SK-N-SH (cell line): ENCODE results near the gene RALY. TPM values are rescaled to one million over a fixed set of nuclear protein-coding genes. Genes with fewer than 3 reads are reported as not detected.

ENCODE experiments used
- CTCF ChIA-PET: fragments of 300-600, 350-600 bp; formaldehyde crosslinking; extraction: SDS; loops from one replicate; lab custom pipeline; 2021; lab: Yijun Ruan, JAX
- POLR2A ChIA-PET: fragments of 350-600 bp; sonication (Branson Sonifier 250); formaldehyde crosslinking; extraction: SDS; loops from one replicate; lab custom pipeline; 2020; ENCODE audit warnings: antibody characterized with exemption, inconsistent platforms; lab: Yijun Ruan, JAX
- DNase-seq: peaks from one replicate; pipeline ENCODE4 v3.0.0; 2012
- H2AFZ ChIP-seq: fragments of 200-600 bp; sonication (generic); 2 replicates; pipeline ENCODE4 v1.8.1; 2016; ENCODE audit warnings: antibody characterized with exemption, mild to moderate bottlenecking, low read depth
- H3F3A ChIP-seq: fragments of 200-600 bp; sonication (generic); replicated peaks from 2 replicates; pipeline ENCODE3; 2016; ENCODE audit warnings: antibody characterized with exemption, mild to moderate bottlenecking; ENCODE audit not compliant: insufficient read depth
- H3K27ac ChIP-seq, 2 experiments: fragments of 200-500 bp in 1 of 2; fragments of 200-600 bp in 1 of 2; sonication (Bioruptor generic) in 1 of 2; sonication (generic), shearing (Covaris generic) in 1 of 2; 2 replicates each; pipeline versions ENCODE4 v1.5.1 to v1.6.1; 2014 to 2016; ENCODE audit warnings: low read depth in 2 of 2, inconsistent platforms in 1 of 2, low read length in 1 of 2, mild to moderate bottlenecking in 1 of 2, mixed read lengths in 1 of 2
- H3K27me3 ChIP-seq: fragments of 200-600 bp; sonication (generic), shearing (Covaris generic); 2 replicates; pipeline ENCODE4 v1.6.1; 2016; ENCODE audit warnings: mixed run types; ENCODE audit not compliant: insufficient read depth
- H3K36me3 ChIP-seq, 2 experiments: fragments of 200-500 bp in 1 of 2; fragments of 200-600 bp in 1 of 2; sonication (Bioruptor generic) in 1 of 2; sonication (generic) in 1 of 2; replicated peaks in 1 of 2; 2 replicates each; pipeline versions ENCODE3 to v1.5.1; 2014 to 2016; ENCODE audit warnings: low read length in 1 of 2, mild to moderate bottlenecking in 1 of 2; ENCODE audit not compliant: insufficient read depth in 2 of 2, control insufficient read depth in 1 of 2
- H3K4me1 ChIP-seq, 2 experiments: fragments of 200-500 bp in 1 of 2; fragments of 200-600 bp in 1 of 2; sonication (Bioruptor generic) in 1 of 2; sonication (generic), shearing (Covaris generic) in 1 of 2; 2 replicates each; pipeline versions ENCODE4 v1.5.1 to v1.6.1; 2014 to 2016; ENCODE audit warnings: low read depth in 1 of 2, low read length in 1 of 2, mixed run types in 1 of 2; ENCODE audit not compliant: insufficient read depth in 2 of 2, control insufficient read depth in 1 of 2
- H3K4me2 ChIP-seq: fragments of 200-600 bp; sonication (generic), shearing (Covaris generic); 2 replicates; pipeline ENCODE4 v1.6.1; 2017; ENCODE audit warnings: mixed run types
- H3K4me3 ChIP-seq, 2 experiments: fragments of 200-500 bp in 1 of 2; fragments of 200-600 bp in 1 of 2; sonication (Bioruptor generic) in 1 of 2; sonication (generic), shearing (Covaris generic) in 1 of 2; 2 replicates each; pipeline versions ENCODE4 v1.5.1 to v1.8.1; 2014 to 2016; ENCODE audit warnings: low read depth in 2 of 2, inconsistent platforms in 1 of 2, low read length in 1 of 2, mild to moderate bottlenecking in 1 of 2, mixed read lengths in 1 of 2, moderate library complexity in 1 of 2
- H3K79me2 ChIP-seq: fragments of 200-600 bp; sonication (generic); 2 replicates; pipeline ENCODE4 v1.8.1; 2017; ENCODE audit warnings: mild to moderate bottlenecking; ENCODE audit not compliant: insufficient read depth
- H3K9ac ChIP-seq: fragments of 200-600 bp; sonication (generic); 2 replicates; pipeline ENCODE4 v1.6.1; 2017; ENCODE audit warnings: mixed run types
- H3K9me2 ChIP-seq: fragments of 200-600 bp; sonication (generic); 2 replicates; pipeline ENCODE4 v1.6.1; 2017; ENCODE audit warnings: mixed run types
- H3K9me3 ChIP-seq: fragments of 200-600 bp; sonication (generic); 2 replicates; pipeline ENCODE4 v1.6.1; 2017; ENCODE audit warnings: mixed run types, mild to moderate bottlenecking, moderate library complexity
- H4K20me1 ChIP-seq: fragments of 200-600 bp; sonication (generic); 2 replicates; pipeline ENCODE4 v1.6.1; 2017; ENCODE audit warnings: mild to moderate bottlenecking, mixed run types; ENCODE audit not compliant: insufficient read depth
- CHD2 ChIP-seq: fragments of 150-350 bp; IDR thresholded peaks from 2 replicates; pipeline ENCODE4 v1.6.1; 2018; ENCODE audit warnings: low read length; ENCODE audit not compliant: partially characterized antibody
- ELF1 ChIP-seq: IDR thresholded peaks from 2 replicates; pipeline ENCODE4 v1.4.0; 2012
- EP300 ChIP-seq, 2 experiments: IDR thresholded peaks; 2 replicates each; pipeline versions ENCODE4 v1.4.0 to v1.6.1; 2012; ENCODE audit warnings: borderline replicate concordance in 1 of 2, low read depth in 1 of 2, low read length in 1 of 2
- EZH2phosphoT487 ChIP-seq: fragments of 200-600 bp; sonication (generic); IDR thresholded peaks from 2 replicates; pipeline ENCODE4 v1.6.1; 2017; ENCODE audit warnings: low read depth, mixed run types, mild to moderate bottlenecking, antibody characterized with exemption, moderate library complexity, borderline replicate concordance
- FOSL2 ChIP-seq: IDR thresholded peaks from 2 replicates; pipeline ENCODE4 v1.4.0; 2012; ENCODE audit warnings: low read depth, mild to moderate bottlenecking, moderate library complexity, borderline replicate concordance
- FOXM1 ChIP-seq: IDR thresholded peaks from 2 replicates; pipeline ENCODE4 v1.4.0; 2012; ENCODE audit warnings: low read depth, mild to moderate bottlenecking
- GABPA ChIP-seq: IDR thresholded peaks from 2 replicates; pipeline ENCODE4 v1.4.0; 2012; ENCODE audit warnings: low read depth, mild to moderate bottlenecking
- GATA2 ChIP-seq: sonication (generic); formaldehyde crosslinking; IDR thresholded peaks from 2 replicates; pipeline ENCODE4 v1.5.0; 2020; ENCODE audit warnings: mild to moderate bottlenecking, missing genetic modification reagents
- JUND ChIP-seq: IDR thresholded peaks from 2 replicates; pipeline ENCODE4 v1.4.0; 2012
- MAX ChIP-seq: IDR thresholded peaks from 2 replicates; pipeline ENCODE4 v1.4.0; 2012; ENCODE audit warnings: low read depth
- MXI1 ChIP-seq: IDR thresholded peaks from 2 replicates; pipeline ENCODE4 v1.6.1; 2012; ENCODE audit warnings: mild to moderate bottlenecking, low read depth, low read length, improper control_type of control experiment
- NFIC ChIP-seq: IDR thresholded peaks from 2 replicates; pipeline ENCODE4 v1.4.0; 2012; ENCODE audit warnings: borderline replicate concordance
- NRF1 ChIP-seq: IDR thresholded peaks from 2 replicates; pipeline ENCODE4 v1.6.1; 2012; ENCODE audit warnings: low read depth, mild to moderate bottlenecking, low read length
- POLR2AphosphoS5 ChIP-seq: IDR thresholded peaks from 2 replicates; pipeline ENCODE4 v1.6.1; 2012; ENCODE audit warnings: low read depth, low read length
- RAD21 ChIP-seq: IDR thresholded peaks from 2 replicates; pipeline ENCODE4 v1.6.1; 2012; ENCODE audit warnings: mild to moderate bottlenecking, low read length
- RCOR1 ChIP-seq: fragments of 150-350 bp; IDR thresholded peaks from 2 replicates; pipeline ENCODE4 v1.6.1; 2017; ENCODE audit warnings: antibody characterized with exemption, low read length
- REST ChIP-seq: IDR thresholded peaks from 2 replicates; pipeline ENCODE4 v1.6.1; 2012; ENCODE audit warnings: mild to moderate bottlenecking, low read depth, low read length, moderate library complexity
- RFX5 ChIP-seq: IDR thresholded peaks from 2 replicates; pipeline ENCODE4 v1.6.1; 2012; ENCODE audit warnings: mild to moderate bottlenecking, improper control_type of control experiment, low read length
- RXRA ChIP-seq: IDR thresholded peaks from 2 replicates; pipeline ENCODE4 v1.4.0; 2012; ENCODE audit warnings: low read depth, mild to moderate bottlenecking, borderline replicate concordance
- SIN3A ChIP-seq: IDR thresholded peaks from 2 replicates; pipeline ENCODE4 v1.6.1; 2012; ENCODE audit warnings: low read depth, mild to moderate bottlenecking, low read length, moderate library complexity, borderline replicate concordance
- SMC3 ChIP-seq: IDR thresholded peaks from 2 replicates; pipeline ENCODE4 v1.6.1; 2012; ENCODE audit warnings: low read depth, low read length, improper control_type of control experiment
- TEAD4 ChIP-seq: IDR thresholded peaks from 2 replicates; pipeline ENCODE4 v1.4.0; 2012; ENCODE audit warnings: mild to moderate bottlenecking, borderline replicate concordance; ENCODE audit not compliant: insufficient read depth
- YY1 ChIP-seq: IDR thresholded peaks from 2 replicates; pipeline ENCODE4 v1.4.0; 2012; ENCODE audit warnings: low read depth, mild to moderate bottlenecking
- WGBS: methylation state at CpG from one replicate; pipeline ENCODE4 v1.1.6; 2017; ENCODE audit warnings: low lambda C conversion rate; 5-methylcytosine and 5-hydroxymethylcytosine counted together
- polyA plus RNA-seq, 3 experiments: library from polyadenylated mRNA; depleted of rRNA; stranded (reverse); fragments of >200 nt; gene quantifications; 2 replicates each; pipeline ENCODE4 v1.2.3, GENCODE V29; 2012
- TF ChIP-seq, protein P1 (sequence below): IDR thresholded peaks from 2 replicates; pipeline ENCODE4 v1.4.0; 2012; ENCODE audit warnings: low read depth, borderline replicate concordance
- TF ChIP-seq, protein P2 (sequence below): fragments of 150-350 bp; IDR thresholded peaks from 2 replicates; pipeline ENCODE4 v1.6.1; 2017; ENCODE audit warnings: antibody characterized with exemption, low read length, low read depth, borderline replicate concordance
- TF ChIP-seq, protein P3 (sequence below): fragments of 150-350 bp; IDR thresholded peaks from 2 replicates; pipeline ENCODE4 v1.6.1; 2016; ENCODE audit warnings: mild to moderate bottlenecking, low read depth, low read length

RALY gene
- polyA plus RNA-seq, 1 of the 3 experiments (the other 2 are of a cell fraction), result 130 TPM

DNA sequence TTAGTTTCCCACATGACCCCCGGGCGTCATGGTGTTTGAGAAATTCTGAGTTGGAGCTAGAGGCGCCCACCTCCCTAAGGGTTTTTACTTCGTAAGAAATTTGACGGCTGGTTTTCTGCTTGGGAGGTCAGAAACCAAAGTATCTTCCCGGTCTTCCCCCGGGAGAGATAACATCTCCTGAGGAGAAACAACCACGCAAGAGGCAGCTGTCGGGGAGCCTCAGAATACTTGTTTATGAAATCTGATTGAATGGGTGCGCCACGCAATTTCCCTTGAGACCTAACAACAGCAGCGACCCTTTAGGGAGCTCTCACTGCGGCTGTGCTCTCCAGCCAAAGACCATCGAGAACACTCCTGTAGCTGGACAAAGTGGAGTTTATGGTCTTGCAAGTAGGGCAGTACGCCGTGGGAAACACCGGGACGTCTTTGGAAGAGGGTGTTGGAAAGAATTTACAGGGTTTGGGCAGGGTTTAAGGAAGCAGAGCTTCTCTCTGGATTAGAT, 118.9 kb downstream of the RALY start:
- Histone ChIP-seq H3K27me3 (no peaks in the 10 kb centered on the region), H3K4me2 (peak overlapping the region; percentile 95), H3K9me2 (no peaks in the 10 kb centered on the region), H3K36me3 (peaks cover 14 to 18% of the 10 kb centered on the region in 2 experiments), H3K4me1 (peaks cover 7 to 21% of the 10 kb centered on the region in 2 experiments; a peak in 3 of 4 replicates), H3K9ac (peak overlapping the region; percentile 99), H2AFZ (peak overlapping the region; percentile 100), H3K27ac (peak overlapping the region; percentile 92 to 97), H3K9me3 (no peaks in the 10 kb centered on the region), H4K20me1 (peaks cover 38% of the 10 kb centered on the region), H3K4me3 (peak overlapping the region; percentile 87 to 88), H3F3A (peaks cover 10% of the 10 kb centered on the region), H3K79me2 (peaks cover 44% of the 10 kb centered on the region)
- peak; percentile 60 for DNase-seq
- POLR2A ChIA-PET, result interaction anchor here (0.7 to 2.0 kb wide), 11 partner anchors 11 to 240 kb away, joined by 3 to 7 read pairs (median 4); no protein-coding TSS in a partner anchor
- TF ChIP-seq POLR2AphosphoS5 (no peak), NRF1 (no peak), CHD2 (no peak), EZH2phosphoT487 (no peak), YY1 (no peak), MAX (no peak), REST (no peak), NFIC (no peak), RFX5 (0 out of 2 replicates have a peak, but pooled peaks have one; percentile 2), EP300 (IDR thresholded peaks at IDR 0.05; ENCODE audit: borderline replicate concordance in 1 of 2, low read depth in 1 of 2, low read length in 1 of 2) (no peak), RAD21 (no peak), SMC3 (no peak), RXRA (no peak), JUND (no peak), ELF1 (no peak; the same call in 1 of the 2 replicates), MXI1 (no peak), GATA2 (CRISPR knock-in tag) (peak; percentile 37; the same call in 1 of the 2 replicates), SIN3A (0 out of 2 replicates have a peak, but pooled peaks have one; percentile 8), FOXM1 (no peak), GABPA (no peak), TEAD4 (no peak), FOSL2 (no peak), RCOR1 (no peak)
- TF ChIP-seq, protein P1, sequence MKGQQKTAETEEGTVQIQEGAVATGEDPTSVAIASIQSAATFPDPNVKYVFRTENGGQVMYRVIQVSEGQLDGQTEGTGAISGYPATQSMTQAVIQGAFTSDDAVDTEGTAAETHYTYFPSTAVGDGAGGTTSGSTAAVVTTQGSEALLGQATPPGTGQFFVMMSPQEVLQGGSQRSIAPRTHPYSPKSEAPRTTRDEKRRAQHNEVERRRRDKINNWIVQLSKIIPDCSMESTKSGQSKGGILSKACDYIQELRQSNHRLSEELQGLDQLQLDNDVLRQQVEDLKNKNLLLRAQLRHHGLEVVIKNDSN, result no peak
- TF ChIP-seq, protein P2, sequence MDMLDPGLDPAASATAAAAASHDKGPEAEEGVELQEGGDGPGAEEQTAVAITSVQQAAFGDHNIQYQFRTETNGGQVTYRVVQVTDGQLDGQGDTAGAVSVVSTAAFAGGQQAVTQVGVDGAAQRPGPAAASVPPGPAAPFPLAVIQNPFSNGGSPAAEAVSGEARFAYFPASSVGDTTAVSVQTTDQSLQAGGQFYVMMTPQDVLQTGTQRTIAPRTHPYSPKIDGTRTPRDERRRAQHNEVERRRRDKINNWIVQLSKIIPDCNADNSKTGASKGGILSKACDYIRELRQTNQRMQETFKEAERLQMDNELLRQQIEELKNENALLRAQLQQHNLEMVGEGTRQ, result no peak
- TF ChIP-seq, protein P3, sequence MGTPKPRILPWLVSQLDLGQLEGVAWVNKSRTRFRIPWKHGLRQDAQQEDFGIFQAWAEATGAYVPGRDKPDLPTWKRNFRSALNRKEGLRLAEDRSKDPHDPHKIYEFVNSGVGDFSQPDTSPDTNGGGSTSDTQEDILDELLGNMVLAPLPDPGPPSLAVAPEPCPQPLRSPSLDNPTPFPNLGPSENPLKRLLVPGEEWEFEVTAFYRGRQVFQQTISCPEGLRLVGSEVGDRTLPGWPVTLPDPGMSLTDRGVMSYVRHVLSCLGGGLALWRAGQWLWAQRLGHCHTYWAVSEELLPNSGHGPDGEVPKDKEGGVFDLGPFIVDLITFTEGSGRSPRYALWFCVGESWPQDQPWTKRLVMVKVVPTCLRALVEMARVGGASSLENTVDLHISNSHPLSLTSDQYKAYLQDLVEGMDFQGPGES, result no peak
- WGBS, result under 1% methylated on average over 17 of the region's 18 CpGs
- CTCF ChIA-PET, result interaction anchor here (0.6 to 2.8 kb wide), 7 partner anchors 12 to 682 kb away, joined by 3 to 13 read pairs (median 3); no protein-coding TSS in a partner anchor
